ENCODE results near the gene KPNA6.
A peak's percentile ranks its signal among the peaks of the same experiment; 100 is the strongest.
"Not testable (repeated sequence)": the region's sequence is repeated elsewhere in the genome, so short reads cannot be mapped to it uniquely, and the experiment has no call there.

KPNA6 gene

DNA sequence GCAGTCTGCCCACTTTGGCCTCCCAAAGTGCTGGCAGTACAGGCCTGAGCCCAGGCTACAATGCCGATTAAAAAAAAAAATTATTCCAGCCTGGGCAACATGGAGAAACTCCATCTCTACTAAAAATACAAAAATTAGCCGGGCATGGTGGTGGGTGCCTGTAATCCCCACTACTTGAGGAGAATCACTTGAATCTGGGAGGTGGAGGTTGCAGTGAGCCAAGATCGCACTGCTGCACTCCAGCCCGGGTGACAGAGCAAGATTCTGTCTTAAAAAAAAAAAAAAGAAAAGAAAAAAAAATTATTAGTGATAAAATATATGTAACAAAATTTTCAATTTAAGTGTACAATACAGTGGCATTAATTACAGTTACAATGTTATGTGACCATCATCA is 35.4 kb downstream of the KPNA6 start:
- DNase-seq = not testable (repeated sequence)

DNA sequence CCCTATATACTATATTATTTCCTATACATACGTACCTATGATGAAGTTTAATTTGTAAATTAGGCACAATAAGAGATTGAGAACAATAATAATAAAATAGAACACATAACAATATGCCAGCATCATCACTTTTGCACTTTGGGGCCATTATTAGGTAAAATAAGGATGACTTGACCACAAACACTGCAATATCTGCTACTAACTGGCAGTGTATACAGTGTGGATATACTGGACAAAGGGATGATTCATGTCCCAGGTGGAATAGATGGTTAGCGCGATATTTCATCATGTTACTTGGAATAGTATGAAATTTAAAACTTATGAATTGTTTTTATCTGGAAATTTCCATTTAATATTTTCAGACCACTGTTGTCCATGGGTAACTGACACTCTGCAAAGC is 36.2 kb downstream of the KPNA6 start:
- no peak for DNase-seq

DNA sequence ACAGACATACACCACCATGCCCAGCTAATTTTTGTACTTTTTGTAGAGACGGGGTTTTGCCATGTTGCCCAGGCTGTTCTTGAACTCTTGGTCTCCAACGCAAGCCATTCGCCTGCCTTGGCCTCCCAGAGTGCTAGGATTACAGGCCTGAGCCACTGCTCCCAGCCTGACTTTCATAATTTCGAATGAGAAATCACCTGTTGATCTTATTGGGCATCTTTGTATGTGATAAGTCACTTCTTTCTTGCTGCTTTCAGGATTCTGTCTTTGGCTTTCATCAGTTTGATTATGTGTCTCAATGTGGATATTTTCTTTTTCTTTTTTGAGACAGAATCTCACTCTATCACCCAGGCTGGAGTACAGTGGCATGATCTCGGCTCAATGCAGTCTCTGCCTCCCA is 39.9 kb downstream of the KPNA6 start:
- not testable (repeated sequence) for DNase-seq

DNA sequence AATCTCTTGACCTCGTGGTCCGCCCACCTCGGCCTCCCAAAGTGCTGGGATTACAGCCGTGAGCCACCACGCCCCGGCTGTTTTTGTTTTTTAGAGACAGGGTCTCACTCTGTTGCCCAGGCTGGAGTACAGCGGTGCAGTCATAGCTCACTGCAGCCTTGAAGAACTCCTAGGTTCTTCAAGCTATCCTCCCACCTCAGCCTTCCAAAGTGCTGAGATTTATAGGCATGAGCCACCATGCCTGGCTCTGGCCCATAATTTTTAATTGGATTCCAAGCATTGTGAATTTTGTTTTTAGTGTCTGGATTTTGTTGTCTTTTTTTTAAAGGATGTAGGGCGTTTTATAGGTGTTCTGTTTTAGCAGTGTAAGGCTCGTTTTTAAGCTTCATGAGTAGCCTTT is 43.0 kb downstream of the KPNA6 start:
- DNase-seq = no peak

DNA sequence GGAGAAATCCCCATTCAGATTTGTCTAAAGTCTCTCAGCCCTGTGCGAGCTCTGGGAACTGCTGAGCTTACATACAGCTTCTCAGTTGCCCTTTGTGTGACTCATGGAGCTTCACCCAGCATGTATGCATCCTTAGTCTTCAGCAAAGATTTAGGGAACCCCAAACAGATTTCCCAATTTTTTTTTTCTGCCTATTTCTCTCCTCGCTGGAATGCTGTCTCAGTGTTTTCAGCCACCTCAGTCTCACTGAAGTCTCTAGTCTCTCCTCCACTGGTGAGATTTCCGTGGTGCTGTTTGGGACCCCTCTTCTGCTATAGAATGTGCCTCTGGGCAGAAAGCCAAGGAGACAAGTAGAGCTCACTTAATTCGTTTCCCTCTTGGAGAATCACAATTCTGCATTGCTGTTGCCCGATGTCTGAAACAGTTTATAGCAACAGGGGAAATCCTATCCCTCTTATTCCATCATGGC is 43.5 kb downstream of the KPNA6 start:
- no peak for DNase-seq

DNA sequence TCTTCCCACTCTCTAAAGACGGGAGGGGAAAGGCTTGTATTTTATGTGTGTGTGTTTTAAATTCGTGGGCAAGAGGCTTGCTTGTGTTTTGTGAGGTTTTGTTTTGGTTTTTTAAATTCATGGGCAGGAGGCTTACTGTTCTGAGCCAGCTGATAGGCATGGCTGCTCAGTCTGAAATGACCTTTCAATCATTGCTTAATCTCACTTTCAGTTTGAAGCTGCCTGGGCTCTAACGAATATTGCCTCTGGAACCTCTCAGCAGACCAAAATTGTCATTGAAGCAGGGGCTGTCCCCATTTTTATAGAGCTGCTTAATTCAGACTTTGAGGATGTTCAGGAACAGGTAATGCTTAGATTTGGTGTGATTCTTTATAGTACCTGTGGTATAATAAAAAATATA is 51.3 kb downstream of the KPNA6 start:
- DNase-seq = no peak

DNA sequence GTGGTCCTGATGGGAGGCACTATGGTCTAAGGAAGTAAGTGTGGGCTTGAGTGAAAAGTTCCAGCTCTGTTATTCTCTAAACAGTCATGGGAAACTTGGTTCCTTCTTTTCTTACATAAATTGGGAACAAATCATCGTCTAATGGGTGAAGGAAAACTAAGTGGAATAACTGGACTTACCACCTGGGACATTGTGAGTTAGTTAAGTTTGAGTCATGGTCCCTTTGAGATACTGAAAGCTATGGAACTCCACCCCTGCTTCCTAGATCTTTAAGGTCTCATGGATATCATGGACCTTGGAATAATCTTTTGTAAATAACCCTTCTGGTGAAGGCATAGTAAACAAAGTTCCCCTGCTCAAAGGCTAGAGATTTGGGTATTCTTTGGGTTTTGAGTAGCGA is 55.5 kb downstream of the KPNA6 start:
- DNase-seq = no peak

DNA sequence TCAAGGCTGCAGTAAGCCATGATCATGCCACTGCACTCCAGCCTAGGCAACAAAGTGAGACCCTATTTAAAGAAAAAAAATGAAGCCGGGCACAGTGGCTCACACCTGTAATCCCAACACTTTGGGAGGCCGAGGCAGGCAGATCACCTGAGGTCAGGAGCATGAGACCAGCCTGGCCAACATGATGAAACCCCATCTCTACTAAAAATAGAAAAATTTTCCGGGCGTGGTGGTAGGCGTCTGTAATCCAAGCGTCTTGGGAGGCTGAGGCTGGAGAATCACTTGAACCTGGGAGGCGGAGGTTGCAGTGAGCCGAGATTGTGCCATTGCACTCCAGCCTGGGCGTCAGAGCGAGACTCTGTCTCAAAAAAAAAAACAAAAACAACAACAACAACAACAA is 57.8 kb downstream of the KPNA6 start:
- DNase-seq = not testable (repeated sequence)

DNA sequence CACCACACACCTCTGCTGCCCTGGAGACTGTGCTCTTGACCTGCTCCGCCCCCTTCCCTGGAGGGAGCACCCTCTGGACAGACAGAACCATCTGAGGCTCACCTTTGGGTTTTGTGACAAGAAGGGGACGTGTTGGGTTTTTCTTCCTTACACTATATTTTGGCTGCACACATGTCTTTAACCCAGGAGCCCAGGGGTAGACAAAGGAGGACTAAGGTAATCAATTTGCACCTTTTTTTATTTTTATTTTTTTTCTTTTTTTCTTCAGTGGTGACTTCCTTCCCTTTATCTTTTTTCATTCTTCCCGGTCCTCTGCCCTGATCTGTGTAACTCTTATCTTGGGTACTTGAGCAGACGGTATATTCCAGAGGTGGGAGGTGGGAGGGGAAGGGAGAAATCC is 63.1 kb downstream of the KPNA6 start:
- no peak for DNase-seq

DNA sequence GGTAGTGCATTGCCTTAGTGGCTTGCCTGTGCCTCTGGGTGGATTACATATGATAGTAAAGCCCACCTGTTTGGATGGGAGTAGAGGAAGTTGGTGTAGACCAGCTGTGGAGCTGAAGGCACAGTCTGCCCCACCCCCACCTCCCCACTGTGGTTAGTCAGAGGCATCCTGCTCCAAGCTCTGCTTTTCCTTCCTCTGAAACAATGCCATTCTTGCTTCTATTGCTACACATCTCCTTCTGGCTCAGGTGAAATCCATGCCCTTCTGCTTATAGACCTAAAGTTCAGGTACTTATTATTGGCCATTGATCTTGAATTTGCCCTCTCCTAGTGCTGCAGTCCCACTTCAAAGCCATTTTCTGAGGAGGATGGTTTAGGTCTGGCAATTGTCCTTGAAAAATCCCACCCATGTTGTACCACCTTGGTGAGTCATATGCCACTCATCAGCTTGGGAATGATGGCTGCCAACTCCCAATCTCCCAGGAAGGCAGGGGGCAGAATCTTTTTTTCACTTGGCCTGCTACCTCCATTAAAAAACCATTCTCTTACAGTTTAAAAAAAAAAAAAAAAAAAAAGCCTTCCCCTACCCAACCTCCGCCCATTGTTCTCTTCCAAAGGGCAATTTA is 64.9 kb downstream of the KPNA6 start:
- DNase-seq = no peak

DNA sequence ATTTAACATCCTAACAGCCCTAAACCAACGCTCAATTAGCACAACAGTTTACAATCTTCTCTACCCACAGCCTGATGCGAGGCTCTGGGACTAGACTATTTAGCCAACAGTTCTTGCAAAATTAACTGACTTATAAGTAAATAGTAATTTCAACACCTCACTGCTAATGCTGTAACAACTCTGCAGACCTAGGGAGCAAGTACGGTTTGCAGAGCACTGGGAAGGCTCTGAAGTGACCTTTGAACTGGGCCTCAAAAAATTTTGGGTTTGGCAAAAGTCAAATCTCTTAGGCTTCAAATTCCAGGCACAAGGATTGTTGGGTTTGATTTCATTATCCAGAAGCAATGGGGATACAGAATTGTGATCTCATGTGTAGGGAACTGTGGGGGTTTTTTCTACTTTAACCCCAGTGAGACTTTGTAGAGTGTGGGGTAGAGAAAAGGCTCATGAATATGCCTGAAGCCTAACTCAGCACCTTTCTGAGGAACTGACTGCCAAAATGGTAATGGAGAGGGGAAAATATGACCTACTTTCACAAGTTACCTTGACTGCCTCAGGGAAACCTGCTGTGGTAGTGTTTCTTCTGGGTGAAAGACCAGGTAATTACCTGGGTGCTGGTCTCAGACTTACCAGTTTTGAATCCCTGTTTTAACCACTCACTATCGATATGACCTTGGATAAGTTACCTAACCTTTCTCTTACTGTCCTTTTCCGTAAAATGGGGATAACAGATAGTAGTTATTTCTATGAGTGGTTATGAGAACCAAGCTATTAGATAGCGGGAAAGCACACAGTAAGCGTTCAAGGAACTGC is 70.7 kb downstream of the KPNA6 start:
- DNase-seq = no peak

DNA sequence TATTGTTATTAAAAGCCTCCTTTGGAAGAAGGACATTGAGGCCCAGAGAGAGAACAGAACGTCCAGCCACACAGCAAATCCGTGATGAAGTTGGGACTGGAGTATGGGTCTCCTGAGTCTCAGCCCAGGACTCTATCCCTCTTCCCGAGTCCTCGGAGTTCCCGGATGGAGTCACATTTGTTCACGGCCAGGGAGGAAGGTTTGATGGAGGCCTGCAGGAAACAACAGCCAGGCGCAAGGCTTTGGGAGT is 71.3 kb downstream of the KPNA6 start:
- DNase-seq = no peak

DNA sequence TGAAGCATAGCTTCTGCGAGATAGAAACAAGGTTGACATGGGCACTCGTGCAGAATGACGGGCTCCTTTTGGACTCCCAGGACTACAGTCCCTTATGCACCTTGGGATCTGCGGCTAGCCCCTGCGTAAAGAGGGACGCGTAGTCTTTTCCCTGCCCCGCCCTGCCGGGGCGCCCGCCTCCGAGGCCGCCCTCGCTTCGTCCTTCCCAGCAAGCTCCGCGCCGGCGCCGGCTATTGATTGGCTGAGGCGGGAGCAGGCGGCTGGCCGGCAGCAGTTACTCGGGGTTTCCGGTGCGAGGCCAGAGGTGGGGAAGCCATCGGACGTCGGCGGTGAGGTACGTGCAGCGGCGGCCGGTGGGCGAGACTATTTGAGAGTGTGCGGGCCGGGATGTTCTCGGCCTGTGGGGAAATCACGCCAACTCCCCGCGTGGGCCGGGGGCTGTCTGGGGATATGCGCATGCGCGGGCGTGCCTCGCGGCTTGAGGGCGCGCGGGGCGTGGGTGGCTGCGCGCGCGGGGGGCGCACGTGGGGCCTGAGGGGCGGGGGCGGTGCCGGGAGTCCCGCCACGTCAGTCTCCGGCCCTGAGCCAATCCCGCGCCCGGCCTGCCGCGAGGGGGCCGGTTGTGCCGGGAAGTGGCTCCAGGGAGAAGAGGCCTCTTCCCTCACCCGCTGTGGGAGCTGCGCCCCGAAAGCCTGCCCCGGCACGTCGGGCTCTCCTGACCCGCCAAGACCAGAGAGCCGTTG is 71.8 kb downstream of the KPNA6 start, which contains the start of gene TXLNA:
TXLNA (plus strand) TSS at position 233 of the 743 bp plus-strand sequence. CDS start 671 bp downstream, outside the sequence.
- DNase-seq = peak; percentile 78

DNA sequence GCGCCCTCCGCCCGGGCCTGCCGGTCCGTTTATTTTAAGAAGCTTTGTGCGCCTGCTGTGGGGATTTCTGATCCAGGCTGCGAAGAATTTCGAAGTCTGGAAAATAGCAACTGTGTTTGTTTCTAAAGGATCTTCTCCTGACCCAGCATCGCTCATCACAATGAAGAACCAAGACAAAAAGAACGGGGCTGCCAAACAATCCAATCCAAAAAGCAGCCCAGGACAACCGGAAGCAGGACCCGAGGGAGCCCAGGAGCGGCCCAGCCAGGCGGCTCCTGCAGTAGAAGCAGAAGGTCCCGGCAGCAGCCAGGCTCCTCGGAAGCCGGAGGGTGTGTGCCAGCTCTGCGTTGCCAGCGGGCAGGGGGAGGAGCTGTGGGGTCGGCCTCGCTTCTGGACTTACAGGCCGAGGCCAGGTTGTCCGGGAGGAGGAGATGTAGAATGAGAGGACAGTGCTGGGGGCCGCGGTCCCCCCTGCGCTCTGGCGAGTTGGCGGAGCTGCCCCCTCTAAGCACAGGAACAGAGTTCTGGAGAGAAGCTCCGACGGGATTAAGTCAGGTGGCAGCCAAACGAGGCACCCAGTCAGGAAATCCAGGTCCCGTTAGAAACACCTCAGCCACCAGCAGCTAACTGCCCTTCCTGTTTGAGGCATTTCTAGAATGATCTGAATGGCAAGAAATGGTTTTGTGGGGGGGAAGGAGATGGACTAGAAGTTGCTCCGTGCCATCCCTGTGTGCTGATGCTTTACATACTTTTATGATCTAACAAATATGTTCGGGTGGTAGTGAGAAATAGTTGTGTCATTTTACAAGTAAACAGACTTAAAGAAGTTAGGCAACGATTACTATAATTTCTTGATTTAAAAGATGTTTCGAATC is 72.6 kb downstream of the KPNA6 start:
- no peak for DNase-seq

DNA sequence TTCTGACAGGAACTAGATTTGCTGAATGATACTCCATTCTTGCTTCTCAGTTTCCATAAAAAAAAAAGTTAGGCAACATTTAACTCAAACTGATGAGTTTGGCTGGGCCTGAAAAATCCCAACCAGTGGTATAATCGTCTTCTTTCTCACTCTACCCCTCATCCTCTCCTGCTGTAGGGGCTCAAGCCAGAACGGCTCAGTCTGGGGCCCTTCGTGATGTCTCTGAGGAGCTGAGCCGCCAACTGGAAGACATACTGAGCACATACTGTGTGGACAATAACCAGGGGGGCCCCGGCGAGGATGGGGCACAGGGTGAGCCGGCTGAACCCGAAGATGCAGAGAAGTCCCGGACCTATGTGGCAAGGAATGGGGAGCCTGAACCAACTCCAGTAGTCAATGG is 73.2 kb downstream of the KPNA6 start:
- DNase-seq = no peak

DNA sequence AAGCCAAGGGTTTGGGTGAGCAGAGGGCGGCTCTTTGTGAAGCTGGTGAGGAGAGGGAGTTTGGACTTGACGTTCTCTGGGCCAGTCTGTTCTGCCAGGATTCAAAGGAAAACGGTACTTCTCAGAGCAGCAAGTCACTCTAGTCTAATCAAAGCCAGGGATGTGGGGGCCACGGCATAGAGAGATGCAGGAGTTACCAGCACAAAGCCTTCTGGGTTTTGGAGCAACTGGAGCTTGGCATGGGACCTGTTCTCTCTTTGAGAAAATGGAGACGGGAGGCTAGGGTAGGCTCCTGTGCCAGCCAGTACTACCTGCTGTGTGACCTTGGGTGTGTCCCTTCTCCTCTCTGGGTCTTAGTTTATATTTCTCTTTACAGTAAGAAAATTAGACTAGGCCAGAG is 73.7 kb downstream of the KPNA6 start:
- no peak for DNase-seq

DNA sequence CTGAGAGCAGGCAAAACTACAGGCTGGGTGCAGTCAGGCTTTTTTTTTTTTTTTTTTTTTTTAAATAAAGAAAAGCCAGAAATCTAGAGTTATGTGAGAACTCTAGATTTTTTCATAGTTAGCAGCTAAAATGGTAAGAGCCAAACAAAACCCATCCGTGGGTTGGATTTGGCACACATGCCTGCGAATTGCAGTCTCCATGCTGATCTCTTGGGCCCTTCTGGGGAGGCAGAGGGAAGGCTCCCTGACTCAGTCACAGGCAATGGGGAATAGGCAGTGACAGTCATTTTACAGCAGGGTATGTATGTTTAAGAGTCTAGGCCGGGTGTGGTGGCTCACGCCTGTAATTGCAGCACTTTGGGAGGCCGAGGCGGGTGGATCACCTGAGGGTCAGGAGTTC is 74.2 kb downstream of the KPNA6 start:
- DNase-seq = no peak

DNA sequence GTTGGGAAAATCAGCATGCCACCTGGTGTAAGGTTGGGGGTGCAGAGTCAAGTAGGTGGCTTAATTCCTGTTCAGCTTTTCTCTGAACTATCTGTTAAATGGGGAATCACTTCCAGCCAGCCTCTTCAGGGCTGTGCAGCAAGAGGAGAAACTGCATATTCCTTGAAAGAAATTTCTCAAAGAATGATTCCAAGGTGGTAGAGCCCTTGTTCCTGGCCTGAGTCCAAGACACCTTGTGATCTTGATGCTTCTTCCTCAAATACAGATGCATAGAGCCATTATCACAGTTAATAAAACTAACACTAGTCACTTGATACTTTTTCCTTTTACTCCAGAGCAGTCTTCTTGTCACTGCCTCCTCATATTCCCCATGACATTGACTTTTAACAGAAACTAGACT is 76.8 kb downstream of the KPNA6 start:
- DNase-seq = no peak

DNA sequence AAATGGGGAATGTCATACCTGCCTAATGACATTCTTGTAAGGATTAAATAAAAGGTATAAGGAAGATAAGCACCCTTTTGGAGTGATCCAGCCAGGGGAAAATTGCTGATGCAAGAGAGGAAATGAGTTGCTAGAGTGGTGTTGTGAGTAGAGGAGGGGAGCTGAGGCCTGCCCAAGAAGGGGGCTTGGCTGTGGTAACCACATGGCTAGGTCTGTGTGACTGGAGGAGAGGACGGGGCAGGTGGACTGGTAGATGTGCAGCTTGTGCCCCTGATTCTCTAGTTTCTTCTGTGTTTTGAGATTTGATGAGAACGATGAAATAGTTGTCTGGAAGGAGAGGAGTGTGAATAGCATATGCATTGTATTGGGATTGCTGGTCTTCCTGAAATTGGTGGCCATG is 78.2 kb downstream of the KPNA6 start:
- no peak for DNase-seq

DNA sequence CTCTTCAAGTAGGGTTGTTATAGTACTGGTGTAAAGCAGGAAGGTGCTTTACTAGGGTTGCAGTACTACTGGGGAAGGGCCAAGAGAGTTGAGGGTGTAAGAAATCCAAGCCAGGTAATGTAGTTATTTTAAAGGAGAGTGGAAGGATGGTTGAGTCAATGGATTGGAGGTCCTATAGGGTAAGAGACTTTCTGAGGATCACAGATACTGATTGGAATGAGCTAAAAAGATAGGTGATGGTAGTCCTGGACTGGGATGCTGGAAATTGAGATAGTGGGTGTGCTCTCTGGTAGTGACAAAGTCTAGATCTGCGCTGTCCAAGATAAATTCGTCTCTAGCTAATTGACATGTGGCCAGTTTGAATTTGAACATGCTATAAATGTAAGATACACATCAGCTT is 78.6 kb downstream of the KPNA6 start:
- no peak for DNase-seq

DNA sequence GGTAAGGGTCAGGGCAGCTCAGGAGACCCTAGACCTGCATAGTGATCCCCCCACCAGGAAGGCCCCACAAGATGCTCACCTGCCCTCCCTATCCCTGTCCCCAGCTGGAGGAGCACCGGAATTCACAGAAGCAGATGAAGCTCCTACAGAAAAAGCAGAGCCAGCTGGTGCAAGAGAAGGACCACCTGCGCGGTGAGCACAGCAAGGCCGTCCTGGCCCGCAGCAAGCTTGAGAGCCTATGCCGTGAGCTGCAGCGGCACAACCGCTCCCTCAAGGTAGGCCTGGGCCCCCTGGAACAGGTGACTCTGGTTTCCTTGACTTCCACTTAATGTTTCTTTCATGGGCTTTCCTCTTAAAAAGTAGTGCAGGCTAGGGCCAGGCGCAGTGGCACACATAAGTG is 80.0 kb downstream of the KPNA6 start:
- DNase-seq = no peak

DNA sequence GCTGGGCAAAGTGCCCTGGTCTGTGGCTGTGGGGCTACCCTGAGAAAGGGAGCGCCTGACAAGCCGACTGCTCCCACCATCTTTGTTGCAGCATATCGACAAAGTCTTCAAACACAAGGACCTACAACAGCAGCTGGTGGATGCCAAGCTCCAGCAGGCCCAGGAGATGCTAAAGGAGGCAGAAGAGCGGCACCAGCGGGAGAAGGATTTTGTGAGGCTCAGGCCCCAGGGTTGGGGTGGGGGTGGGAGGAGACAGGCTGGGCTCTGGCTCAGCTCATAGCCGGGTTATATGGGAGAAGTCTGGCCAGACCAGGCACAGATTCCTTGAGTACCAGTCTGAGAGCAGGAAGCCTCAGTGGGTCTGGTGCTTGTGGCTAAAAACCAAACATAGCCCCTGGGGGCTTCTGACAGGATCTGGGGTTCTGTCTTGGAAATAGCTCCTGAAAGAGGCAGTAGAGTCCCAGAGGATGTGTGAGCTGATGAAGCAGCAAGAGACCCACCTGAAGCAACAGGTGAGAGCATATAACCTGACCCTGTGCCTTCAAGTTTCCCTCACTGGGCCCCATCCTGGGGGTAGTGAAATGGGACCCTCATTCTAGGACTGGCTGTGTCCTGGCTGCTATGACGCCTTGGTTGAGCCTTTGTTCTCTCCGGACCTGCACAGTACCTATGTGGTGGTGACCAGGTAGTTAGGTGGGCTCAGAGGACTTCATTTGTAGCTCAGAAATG is 84.5 kb downstream of the KPNA6 start:
- no peak for DNase-seq

Measured in NCI-H1048 (cell line).